ENCODE results near the gene CTNNA3.

DNA sequence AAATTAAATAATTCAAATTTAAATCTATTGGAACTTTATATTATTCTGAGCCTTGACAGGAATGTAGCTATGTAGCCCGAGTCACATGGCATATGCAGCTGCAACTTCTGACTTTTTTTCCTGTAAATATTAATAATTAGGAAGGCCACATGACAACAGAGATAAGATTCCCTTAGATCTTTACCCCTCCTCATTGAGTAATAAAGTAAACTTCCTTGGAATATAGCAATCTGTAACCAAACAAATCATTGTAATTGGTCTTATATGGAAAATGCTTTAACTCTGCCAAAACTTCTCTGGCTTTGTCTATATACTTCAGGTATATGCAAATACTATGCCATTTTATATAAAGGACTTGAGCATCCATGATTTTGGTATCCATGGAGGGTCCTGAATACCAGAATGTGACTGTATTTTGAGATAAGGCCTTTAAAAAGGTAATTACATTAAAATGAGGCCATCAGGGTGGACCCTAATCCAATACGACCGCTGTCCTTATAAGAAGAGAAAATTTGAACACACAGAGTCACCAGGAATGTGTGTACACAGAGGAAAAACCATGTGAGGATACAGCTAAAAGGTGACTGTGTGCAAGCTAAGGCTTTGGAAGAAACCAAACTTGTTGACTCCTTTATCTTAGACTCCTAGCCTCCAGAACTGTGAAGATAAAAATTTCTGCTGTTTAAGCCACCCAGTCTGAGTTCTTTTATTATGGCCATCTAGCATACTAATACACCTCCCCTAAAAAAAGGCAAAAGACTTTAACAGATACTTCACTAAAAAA, 222.0 kb downstream of the CTNNA3 start:
- TF ChIP-seq, protein P1, sequence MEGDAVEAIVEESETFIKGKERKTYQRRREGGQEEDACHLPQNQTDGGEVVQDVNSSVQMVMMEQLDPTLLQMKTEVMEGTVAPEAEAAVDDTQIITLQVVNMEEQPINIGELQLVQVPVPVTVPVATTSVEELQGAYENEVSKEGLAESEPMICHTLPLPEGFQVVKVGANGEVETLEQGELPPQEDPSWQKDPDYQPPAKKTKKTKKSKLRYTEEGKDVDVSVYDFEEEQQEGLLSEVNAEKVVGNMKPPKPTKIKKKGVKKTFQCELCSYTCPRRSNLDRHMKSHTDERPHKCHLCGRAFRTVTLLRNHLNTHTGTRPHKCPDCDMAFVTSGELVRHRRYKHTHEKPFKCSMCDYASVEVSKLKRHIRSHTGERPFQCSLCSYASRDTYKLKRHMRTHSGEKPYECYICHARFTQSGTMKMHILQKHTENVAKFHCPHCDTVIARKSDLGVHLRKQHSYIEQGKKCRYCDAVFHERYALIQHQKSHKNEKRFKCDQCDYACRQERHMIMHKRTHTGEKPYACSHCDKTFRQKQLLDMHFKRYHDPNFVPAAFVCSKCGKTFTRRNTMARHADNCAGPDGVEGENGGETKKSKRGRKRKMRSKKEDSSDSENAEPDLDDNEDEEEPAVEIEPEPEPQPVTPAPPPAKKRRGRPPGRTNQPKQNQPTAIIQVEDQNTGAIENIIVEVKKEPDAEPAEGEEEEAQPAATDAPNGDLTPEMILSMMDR (IDR thresholded peaks at IDR 0.05) = no peak
- TF ChIP-seq POLR2A (IDR thresholded peaks at IDR 0.05) = no peak

Data from right lobe of liver (tissue), 4 donors.